Mucosa of gallbladder (tissue), 1 donor: ENCODE data around the gene IFI6. TPM values are rescaled to one million over a fixed set of nuclear protein-coding genes. Genes with fewer than 3 reads are reported as not detected.
"Not testable (repeated sequence)": the region's sequence is repeated elsewhere in the genome, so short reads cannot be mapped to it uniquely, and the experiment has no call there.

Experiments
- DNase-seq: peaks from one replicate; pipeline ENCODE4 v3.0.0-alpha.2; 2020; ENCODE audit warnings: low spot score
- total RNA-seq: library from RNA; stranded (reverse); gene quantifications from one replicate; pipeline ENCODE4 v1.2.1, GENCODE V29; 2021
- donor health status: DM: no; HTN: no; CAD: no.

Gene IFI6
- total RNA-seq, 1 donor from 2014 or later, result 302 TPM

DNA sequence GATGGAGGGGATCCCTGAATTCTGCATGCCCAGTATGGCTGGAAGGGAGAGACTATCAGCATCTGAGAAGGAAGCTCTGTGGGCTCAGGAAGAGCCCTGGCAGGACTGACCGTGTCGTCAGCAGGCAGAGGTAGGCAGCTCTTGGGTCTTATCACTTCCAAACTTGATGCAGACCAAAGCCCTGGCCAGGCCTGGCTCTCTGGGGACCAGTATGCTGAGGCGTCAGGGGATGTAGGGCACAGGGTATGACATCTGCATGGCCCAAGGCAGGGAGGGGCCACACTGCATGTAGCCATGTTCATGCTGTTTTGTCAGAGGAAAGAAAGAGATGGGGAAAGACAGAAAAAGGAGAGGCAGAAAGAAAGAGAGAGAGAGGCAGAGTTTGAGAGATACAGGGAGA lies 43.3 kb downstream of the IFI6 start:
- no peak for DNase-seq

GRCh38 chr1:27627733-27628132 lies 44.3 kb downstream of the IFI6 start:
- DNase-seq, result not testable (repeated sequence)

- DNase-seq, result no peak
Measured at GRCh38 chr1:27627061-27627460, 44.9 kb downstream of the IFI6 start.

- DNase-seq, result no peak
Measured at GRCh38 chr1:27626031-27626935, 45.7 kb downstream of the IFI6 start.

DNA sequence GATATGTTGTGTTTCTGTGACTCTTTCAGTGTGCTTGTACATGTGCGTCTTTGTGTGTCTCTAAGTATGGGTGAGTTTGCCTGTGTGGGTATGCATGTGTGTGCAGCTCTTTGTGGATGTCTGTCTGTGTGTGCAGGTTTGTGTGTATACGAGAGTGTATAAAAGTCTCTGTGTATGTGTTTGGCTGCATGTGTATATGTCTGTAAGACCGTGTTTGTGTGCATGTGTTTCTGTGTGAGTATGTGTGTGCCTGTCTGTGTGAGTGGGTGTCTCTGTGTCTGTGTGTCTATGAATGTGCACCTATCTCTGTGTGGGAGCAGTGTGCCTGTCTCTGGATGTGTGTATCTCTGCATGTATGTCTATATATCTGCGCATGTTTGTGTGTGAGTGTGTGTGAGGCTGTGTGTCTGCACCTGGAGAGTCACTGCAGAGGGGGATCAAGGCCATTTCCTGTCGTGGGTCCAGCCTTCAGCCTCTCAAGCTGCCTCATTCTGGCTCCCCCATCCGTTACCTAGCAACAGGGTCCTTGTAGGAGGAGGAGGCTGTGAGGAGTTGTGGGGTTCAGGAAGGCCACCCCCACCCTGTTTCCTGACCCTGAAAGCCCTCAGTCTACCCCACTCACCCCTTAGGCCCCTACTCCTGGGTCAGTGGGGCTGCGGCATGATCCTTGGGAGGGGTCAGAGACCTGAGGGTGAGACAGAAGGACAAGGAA lies 47.4 kb downstream of the IFI6 start:
- DNase-seq, result no peak

DNA sequence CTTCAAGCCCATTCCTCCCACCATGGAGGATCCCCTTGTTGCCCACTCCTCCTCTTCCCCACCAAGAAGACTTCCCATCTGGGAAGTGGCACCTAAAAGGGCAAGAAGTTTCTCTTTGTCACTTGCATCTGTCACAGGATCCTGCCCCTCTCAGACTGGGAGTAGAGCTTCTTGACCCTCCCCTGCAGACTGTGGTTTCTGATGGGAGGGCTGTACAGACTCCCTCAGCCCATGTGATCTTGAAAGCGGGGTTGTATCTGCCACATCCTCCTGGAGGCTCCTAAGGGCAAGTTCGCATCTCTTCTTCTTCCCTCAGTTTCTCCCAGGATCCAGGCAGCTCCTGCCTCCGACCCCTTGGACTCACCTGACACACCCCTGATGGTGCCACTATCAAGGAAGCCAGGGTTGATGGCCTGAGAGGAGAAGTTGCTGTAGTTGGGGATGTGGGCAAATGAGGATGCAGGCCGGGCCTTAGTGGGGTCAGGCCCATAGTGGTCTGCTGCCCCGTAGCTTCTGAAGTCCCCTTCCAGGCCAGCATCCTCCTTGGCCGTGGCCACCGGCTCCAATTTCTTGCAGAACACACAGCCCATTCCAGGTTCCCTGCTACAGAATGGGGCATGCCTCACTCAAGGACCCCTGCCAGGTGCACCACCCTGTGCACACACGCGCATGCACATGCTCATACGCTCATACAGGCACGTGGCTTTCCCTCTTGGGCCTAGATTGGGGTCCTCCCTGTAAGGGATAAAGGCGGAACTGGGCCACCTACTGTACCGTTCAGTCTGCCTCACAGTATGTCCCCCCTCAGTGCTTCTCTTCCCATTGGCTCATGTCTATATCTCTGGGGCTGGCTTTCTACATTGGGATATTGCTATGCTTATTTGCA lies 48.4 kb downstream of the IFI6 start:
- no peak for DNase-seq

- DNase-seq, result no peak
Measured at GRCh38 chr1:27622828-27623227, 49.2 kb downstream of the IFI6 start.

DNA sequence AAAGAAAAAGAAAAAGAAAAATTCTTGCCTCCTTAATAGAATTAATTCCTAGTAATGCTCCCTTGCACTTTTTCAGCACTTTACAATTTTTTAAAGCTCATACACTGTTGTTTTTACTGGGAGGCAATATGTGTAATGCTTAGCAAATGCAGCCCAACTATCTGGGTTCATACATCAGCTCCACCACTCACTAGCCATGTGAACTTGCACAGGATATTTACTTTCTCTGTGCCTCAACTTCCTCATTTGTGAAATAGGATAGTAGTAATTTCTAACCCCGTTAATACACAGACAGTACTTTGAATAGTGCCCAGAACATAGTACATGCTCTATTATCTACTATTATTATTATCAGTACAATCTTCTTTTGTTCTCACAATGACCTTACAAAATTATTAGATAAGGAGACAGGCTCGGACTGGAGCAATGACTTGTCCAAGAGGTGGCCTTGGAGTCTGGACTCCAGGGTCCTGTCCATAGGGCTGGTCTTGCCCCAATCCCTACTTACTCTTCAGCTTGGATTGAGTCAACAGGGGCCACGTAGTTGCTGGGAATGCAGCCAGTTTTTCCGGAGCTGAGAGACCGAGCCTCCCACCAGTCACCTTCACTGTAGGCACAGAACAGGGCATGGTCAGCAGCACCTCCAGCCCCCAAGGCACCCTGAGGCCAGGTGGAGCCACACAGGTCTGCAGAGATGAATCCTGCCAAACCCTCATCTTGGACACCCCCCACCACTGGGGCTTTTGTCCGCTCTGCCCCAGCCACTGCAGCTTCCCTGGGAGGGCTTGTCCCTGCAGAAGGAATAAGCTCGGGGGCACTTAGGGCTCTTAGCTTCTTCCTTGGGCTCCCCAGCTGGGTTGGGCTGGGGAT lies 50.7 kb downstream of the IFI6 start:
- no peak for DNase-seq

DNA sequence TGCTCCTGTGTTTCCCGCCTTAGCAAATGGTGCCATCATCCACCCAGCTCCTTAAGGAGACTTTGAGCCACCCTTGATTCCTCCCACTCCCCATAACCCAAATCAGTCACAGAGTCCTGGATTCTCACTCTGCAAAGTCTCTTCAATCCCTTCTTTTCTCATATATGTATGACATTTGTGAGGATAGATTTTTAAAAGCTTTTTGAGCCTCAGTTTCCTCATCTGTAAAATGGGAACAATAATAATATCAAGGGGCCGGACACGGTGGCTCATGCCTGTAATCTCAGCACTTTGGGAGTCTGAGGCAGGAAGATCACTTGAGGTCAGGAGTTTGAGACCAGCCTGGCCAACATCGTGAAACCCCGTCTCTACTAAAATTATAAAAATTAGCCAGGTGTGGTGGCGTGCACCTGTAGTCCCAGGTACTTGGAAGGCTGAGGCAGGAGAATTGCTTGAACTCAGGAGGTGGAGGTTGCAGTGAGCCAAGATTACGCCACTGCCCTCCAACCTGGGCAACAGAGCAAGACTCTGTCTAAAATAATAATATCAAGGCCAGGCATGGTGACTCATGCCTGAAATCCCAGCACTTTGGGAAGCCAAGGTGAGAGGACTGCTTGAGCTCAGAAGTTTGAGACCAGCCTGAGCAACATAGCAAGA lies 52.1 kb downstream of the IFI6 start:
- DNase-seq, result not testable (repeated sequence)

- no peak for DNase-seq
Measured at GRCh38 chr1:27618341-27619082, 53.5 kb downstream of the IFI6 start.

DNA sequence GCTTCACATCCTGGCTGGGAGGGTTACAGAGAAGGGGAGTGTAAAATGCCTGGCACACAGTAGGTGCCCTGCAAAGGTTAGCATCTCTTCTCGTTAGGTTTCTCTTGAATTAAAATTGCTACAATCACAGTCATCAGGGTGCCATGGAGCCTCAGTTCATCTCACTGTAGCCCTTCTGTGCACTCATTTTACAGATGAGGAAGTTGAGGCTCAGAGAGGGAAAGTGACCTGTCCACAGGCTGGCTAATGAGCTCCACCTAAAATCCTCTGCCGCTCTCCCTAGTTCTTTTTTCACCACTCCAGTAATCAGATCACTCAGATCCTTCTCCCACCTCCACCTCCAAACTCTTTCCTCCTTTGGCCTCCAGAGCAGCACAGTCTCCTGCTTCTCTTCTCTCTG lies 54.6 kb downstream of the IFI6 start:
- DNase-seq, result no peak

DNA sequence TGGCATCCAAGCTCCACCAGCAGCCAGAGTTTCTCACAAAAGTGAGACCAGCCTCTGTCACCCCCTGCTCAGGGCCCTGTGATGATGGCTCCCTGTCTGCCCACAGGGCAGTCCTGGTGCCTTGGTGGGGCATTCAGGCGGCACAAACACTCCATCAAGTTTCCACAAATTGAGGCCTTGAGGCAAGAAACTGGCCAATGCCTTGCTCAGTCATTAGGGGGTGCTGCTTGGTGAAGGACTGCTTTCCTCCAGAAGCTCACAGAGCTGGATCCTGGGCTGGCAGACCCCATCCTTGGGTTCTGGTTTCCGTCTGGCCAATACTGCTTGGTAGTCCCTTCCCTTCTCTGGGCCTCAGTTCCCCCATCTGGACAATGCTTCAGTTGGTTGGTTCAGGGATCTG lies 55.6 kb downstream of the IFI6 start:
- no peak for DNase-seq

Other genes starting within 250 kb of the IFI6 start
- 124 TPM for gene WASF2, start 182.0 kb downstream of the IFI6 start, total RNA-seq
- 61.6 TPM for gene AHDC1, start 68.0 kb downstream of the IFI6 start, total RNA-seq
- 7.6 TPM for gene FGR, start 37.0 kb downstream of the IFI6 start, total RNA-seq
- 16.8 TPM for gene FAM76A, start 53.8 kb upstream of the IFI6 start, total RNA-seq
- gene STX12, start 101.0 kb upstream of the IFI6 start, total RNA-seq, result 78.8 TPM
- gene PPP1R8, start 158.6 kb upstream of the IFI6 start, total RNA-seq, result 36.5 TPM
- gene THEMIS2, start 200.4 kb upstream of the IFI6 start, total RNA-seq, result 18.3 TPM
- gene RPA2, start 242.4 kb upstream of the IFI6 start, total RNA-seq, result 25.6 TPM